Skeletal muscle satellite cell (primary cell): ENCODE measurements around the gene L3MBTL4.

Source experiments
- H3K27me3 ChIP-seq: 2 replicates; pipeline ENCODE4 v1.7.0; 2013; ENCODE audit warnings: low read length; ENCODE audit not compliant: control insufficient read depth, insufficient read depth
- H3K36me3 ChIP-seq: 2 replicates; pipeline ENCODE4 v1.7.0; 2013; ENCODE audit warnings: mild to moderate bottlenecking, control low read depth, low read length; ENCODE audit not compliant: insufficient read depth
- H3K4me1 ChIP-seq: 2 replicates; pipeline ENCODE4 v1.7.0; 2013; ENCODE audit warnings: low read length; ENCODE audit not compliant: control insufficient read depth, insufficient read depth
- H3K4me2 ChIP-seq: 2 replicates; pipeline ENCODE4 v1.7.0; 2013; ENCODE audit warnings: mild to moderate bottlenecking, low read length
- H3K4me3 ChIP-seq: 2 replicates; pipeline ENCODE4 v1.7.0; 2013; ENCODE audit warnings: low read length
- H3K9ac ChIP-seq: 2 replicates; pipeline ENCODE4 v1.7.0; 2013; ENCODE audit warnings: mild to moderate bottlenecking, low read depth, low read length, moderate library complexity
- H3K9me3 ChIP-seq: replicated peaks from 2 replicates; pipeline ENCODE4 v1.7.0; 2013; ENCODE audit warnings: mild to moderate bottlenecking, control low read depth, low read length

The L3MBTL4 gene

GRCh38 chr18:6327895-6328620 is 86.7 kb downstream of the L3MBTL4 start:
- no peaks in the 10 kb centered on the region for H3K27me3 ChIP-seq
- no peaks in the 10 kb centered on the region for H3K36me3 ChIP-seq
- H3K4me2 ChIP-seq: no peak overlapping the region
- no peak overlapping the region for H3K9ac ChIP-seq
- no peak overlapping the region for H3K4me3 ChIP-seq
- H3K4me1 ChIP-seq: no peaks in the 10 kb centered on the region
- no peaks in the 10 kb centered on the region for H3K9me3 ChIP-seq

- Histone ChIP-seq H3K36me3 (no peaks in the 10 kb centered on the region), H3K4me2 (no peak overlapping the region), H3K9me3 (no peaks in the 10 kb centered on the region), H3K4me3 (no peak overlapping the region), H3K9ac (no peak overlapping the region), H3K27me3 (no peaks in the 10 kb centered on the region), H3K4me1 (no peaks in the 10 kb centered on the region)
Observed at GRCh38 chr18:6327485-6327884, 87.2 kb downstream of the L3MBTL4 start.

GRCh38 chr18:6326566-6326965 is 88.1 kb downstream of the L3MBTL4 start:
- Histone ChIP-seq H3K4me1 (no peaks in the 10 kb centered on the region), H3K27me3 (no peaks in the 10 kb centered on the region), H3K9me3 (no peaks in the 10 kb centered on the region), H3K4me3 (no peak overlapping the region), H3K36me3 (no peaks in the 10 kb centered on the region), H3K4me2 (no peak overlapping the region), H3K9ac (no peak overlapping the region)

- no peaks in the 10 kb centered on the region for H3K27me3 ChIP-seq
- no peaks in the 10 kb centered on the region for H3K36me3 ChIP-seq
- no peak overlapping the region for H3K4me3 ChIP-seq
- H3K4me2 ChIP-seq: no peak overlapping the region
- H3K9me3 ChIP-seq: no peaks in the 10 kb centered on the region
- H3K9ac ChIP-seq: no peak overlapping the region
- no peaks in the 10 kb centered on the region for H3K4me1 ChIP-seq
Observed at GRCh38 chr18:6323319-6323889, 91.3 kb downstream of the L3MBTL4 start.

- no peak overlapping the region for H3K4me2 ChIP-seq
- H3K36me3 ChIP-seq: no peaks in the 10 kb centered on the region
- H3K4me1 ChIP-seq: no peaks in the 10 kb centered on the region
- H3K9ac ChIP-seq: no peak overlapping the region
- no peak overlapping the region for H3K4me3 ChIP-seq
- no peaks in the 10 kb centered on the region for H3K27me3 ChIP-seq
- no peaks in the 10 kb centered on the region for H3K9me3 ChIP-seq
Observed at GRCh38 chr18:6315517-6316331, 99.0 kb downstream of the L3MBTL4 start.

GRCh38 chr18:6313415-6313814 is 101.3 kb downstream of the L3MBTL4 start:
- Histone ChIP-seq H3K4me3 (no peak overlapping the region), H3K4me2 (no peak overlapping the region), H3K4me1 (no peaks in the 10 kb centered on the region), H3K36me3 (no peaks in the 10 kb centered on the region), H3K27me3 (no peaks in the 10 kb centered on the region), H3K9ac (no peak overlapping the region), H3K9me3 (no peaks in the 10 kb centered on the region)

- Histone ChIP-seq H3K4me2 (no peak overlapping the region), H3K4me3 (no peak overlapping the region), H3K36me3 (no peaks in the 10 kb centered on the region), H3K4me1 (no peaks in the 10 kb centered on the region), H3K9me3 (no peaks in the 10 kb centered on the region), H3K9ac (no peak overlapping the region), H3K27me3 (no peaks in the 10 kb centered on the region)
Observed at GRCh38 chr18:6311456-6312215, 103.1 kb downstream of the L3MBTL4 start.

GRCh38 chr18:6310714-6311113 is 104.0 kb downstream of the L3MBTL4 start:
- Histone ChIP-seq H3K36me3 (no peaks in the 10 kb centered on the region), H3K9ac (no peak overlapping the region), H3K4me2 (no peak overlapping the region), H3K9me3 (no peaks in the 10 kb centered on the region), H3K4me3 (no peak overlapping the region), H3K4me1 (no peaks in the 10 kb centered on the region), H3K27me3 (no peaks in the 10 kb centered on the region)

- H3K9me3 ChIP-seq: no peaks in the 10 kb centered on the region
- H3K4me2 ChIP-seq: no peak overlapping the region
- H3K36me3 ChIP-seq: no peaks in the 10 kb centered on the region
- no peak overlapping the region for H3K9ac ChIP-seq
- no peaks in the 10 kb centered on the region for H3K4me1 ChIP-seq
- no peak overlapping the region for H3K4me3 ChIP-seq
- no peaks in the 10 kb centered on the region for H3K27me3 ChIP-seq
Observed at GRCh38 chr18:6297875-6298274, 116.8 kb downstream of the L3MBTL4 start.

- no peaks in the 10 kb centered on the region for H3K36me3 ChIP-seq
- H3K9me3 ChIP-seq: no peaks in the 10 kb centered on the region
- H3K9ac ChIP-seq: no peak overlapping the region
- H3K27me3 ChIP-seq: no peaks in the 10 kb centered on the region
- no peak overlapping the region for H3K4me3 ChIP-seq
- no peak overlapping the region for H3K4me2 ChIP-seq
- H3K4me1 ChIP-seq: no peaks in the 10 kb centered on the region
Observed at GRCh38 chr18:6294148-6294784, 120.4 kb downstream of the L3MBTL4 start.

- H3K9ac ChIP-seq: no peak overlapping the region
- no peaks in the 10 kb centered on the region for H3K4me1 ChIP-seq
- no peaks in the 10 kb centered on the region for H3K36me3 ChIP-seq
- no peak overlapping the region for H3K4me3 ChIP-seq
- no peaks in the 10 kb centered on the region for H3K9me3 ChIP-seq
- no peaks in the 10 kb centered on the region for H3K27me3 ChIP-seq
- no peak overlapping the region for H3K4me2 ChIP-seq
Observed at GRCh38 chr18:6289843-6290242, 124.9 kb downstream of the L3MBTL4 start.
